ENCODE results near the gene GFI1B.
"Not testable (repeated sequence)": the region's sequence is repeated elsewhere in the genome, so short reads cannot be mapped to it uniquely, and the experiment has no call there.

GFI1B gene

DNA sequence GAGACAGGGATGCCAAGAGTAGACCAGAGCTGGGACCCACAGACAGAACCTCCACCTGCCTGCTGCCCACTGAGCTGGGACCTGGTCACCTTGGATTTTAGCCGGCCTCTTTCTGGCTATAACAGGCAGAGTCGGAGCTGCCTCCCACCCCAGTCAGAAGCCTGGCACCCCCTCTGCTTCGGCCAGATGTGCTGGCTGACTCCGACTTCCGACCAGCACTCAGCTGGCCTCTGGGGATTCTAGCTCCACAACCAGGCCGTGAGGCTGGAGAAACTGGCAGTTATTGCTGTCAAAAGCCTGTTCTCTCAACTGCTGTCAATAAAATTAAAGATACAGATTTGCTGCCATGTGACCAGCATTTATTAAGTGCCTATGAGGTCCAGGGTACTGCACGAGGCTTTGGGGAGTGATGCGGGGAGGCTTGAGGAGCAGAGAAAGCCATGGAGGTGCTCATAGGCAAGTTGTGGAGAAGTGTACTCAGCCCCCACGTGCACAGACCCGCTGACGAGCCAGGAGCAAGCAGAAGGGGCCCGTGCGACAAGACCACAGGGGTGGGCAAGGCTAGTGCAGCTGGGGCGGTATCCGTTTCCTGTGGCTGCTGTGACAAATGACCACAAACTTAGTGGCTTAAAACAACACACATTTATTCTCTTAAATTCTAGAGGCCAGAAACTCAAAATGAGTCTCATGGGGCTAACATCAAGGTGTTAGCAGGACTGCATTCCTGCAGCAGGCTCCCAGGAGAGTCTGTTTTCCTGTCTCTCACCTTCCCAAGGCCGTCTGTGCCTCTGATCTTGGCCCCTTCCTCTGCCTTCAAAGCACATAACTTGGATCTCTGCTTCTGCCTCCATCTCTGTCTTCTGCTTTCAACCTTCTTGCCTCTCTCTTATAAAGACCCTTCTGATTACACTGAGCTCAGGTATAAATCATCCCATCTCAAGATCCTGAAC lies 13.1 kb downstream of the GFI1B start:
- Histone ChIP-seq H3K27ac (peak overlapping the region in 9 of 11 experiments; percentile 21 to 73 (median 57); a peak in 17 of 22 replicates), H4K20me1 (peaks cover 0 to 25% (median 0%) of the 10 kb centered on the region in 11 experiments; a peak in 4 of 22 replicates), H3K9me3 (replicated peaks in 1 of 11) (no peaks in the 10 kb centered on the region), H3K9ac (peak overlapping the region in 10 of 11 experiments; percentile 3 to 68 (median 50); a peak in 18 of 22 replicates), H3K4me2 (peak overlapping the region; percentile 63 to 93 (median 91)), H3K27me3 (peaks cover 0 to 28% (median 3%) of the 10 kb centered on the region in 11 experiments; a peak in 7 of 22 replicates), H3K36me3 (no peaks in the 10 kb centered on the region), H3K4me1 (peaks cover 58 to 100% (median 93%) of the 10 kb centered on the region in 10 experiments), H3K4me3 (peak overlapping the region in 6 of 10 experiments; percentile 0 to 42 (median 20); a peak in 6 of 20 replicates)
- TF ChIP-seq Cebpa-rat (IDR thresholded peaks at IDR 0.05) = no peak

DNA sequence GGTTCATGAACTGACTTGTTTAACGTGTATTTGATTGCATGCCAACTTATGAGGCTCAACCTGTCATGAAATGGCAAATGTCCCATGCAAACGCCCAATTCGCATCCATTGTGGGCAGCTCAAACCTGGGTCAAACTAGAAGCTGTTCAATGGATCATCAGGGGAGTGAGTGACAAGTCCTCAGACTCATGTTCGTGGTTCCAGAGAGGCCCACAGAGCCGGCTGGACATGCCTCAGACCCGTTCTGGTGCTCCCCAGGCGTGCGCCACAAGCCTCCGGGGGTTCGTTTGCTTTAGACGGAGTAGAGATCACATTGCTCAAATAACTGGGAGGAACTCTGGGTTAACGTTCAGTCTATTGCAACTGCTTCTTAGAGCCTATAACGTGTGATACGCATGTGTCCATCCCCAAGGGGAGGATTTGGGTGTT lies 15.0 kb downstream of the GFI1B start:
- peaks cover 0 to 19% (median 0%) of the 10 kb centered on the region in 11 experiments; a peak in 2 of 22 replicates for H3K27me3 ChIP-seq
- H3K4me1 ChIP-seq = peaks cover 51 to 93% (median 83%) of the 10 kb centered on the region in 10 experiments
- 0 out of 22 replicates have a peak overlapping the region, but pooled peaks of 1 of the 11 experiments have one; percentile 1 for H3K27ac ChIP-seq
- no peaks in the 10 kb centered on the region for H3K36me3 ChIP-seq
- no peak overlapping the region for H3K4me3 ChIP-seq
- H3K9ac ChIP-seq = peak overlapping the region in 1 of 11 experiments; percentile 6; a peak in 1 of 22 replicates
- H3K4me2 ChIP-seq = peak overlapping the region; percentile 82 to 93 (median 92)
- H4K20me1 ChIP-seq = peaks cover 0 to 16% (median 0%) of the 10 kb centered on the region in 11 experiments; a peak in 3 of 22 replicates
- no peaks in the 10 kb centered on the region for H3K9me3 ChIP-seq (replicated peaks in 1 of 11)
- no peak for TF ChIP-seq Cebpa-rat (IDR thresholded peaks at IDR 0.05)

DNA sequence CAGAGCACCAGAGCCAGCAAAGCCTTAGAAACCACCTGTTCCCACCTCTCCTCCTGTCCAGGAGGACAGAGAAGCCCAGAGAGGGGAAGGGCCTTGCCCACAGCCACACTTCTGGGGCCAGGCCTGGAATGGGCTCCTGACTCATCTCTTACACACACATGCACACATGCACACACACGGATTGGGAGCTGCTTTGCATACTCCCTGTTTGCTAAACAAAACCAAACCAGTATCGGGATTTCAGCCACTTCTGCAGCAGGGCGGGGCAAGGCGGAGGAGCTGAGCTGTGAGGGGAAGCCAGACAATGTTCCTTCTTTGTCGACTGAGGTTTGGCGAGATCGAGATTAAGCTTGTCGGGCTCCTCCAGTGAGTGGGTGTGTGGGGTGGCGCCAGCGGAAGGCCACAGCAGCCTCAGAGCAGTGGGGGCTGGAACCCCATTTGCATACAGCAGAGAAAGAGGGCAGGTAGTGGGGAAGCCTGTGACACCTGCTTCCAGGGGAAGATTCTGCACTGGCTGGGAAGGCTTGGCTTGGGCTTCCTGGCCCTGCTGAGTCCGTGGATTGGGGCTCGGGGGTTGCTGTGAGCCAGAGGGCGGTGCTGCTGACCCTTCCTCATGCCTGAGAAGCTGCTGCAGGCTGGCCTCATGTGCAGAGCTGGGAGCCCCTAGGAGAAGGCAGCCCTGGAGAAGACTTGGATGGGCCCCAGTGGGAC lies 16.1 kb downstream of the GFI1B start:
- no peak for TF ChIP-seq Cebpa-rat (IDR thresholded peaks at IDR 0.05)
- peak overlapping the region; percentile 82 to 93 (median 92) for H3K4me2 ChIP-seq
- H3K27ac ChIP-seq = 0 out of 22 replicates have a peak overlapping the region, but pooled peaks of 1 of the 11 experiments have one; percentile 10
- H3K27me3 ChIP-seq = peaks cover 0 to 22% (median 0%) of the 10 kb centered on the region in 11 experiments; a peak in 3 of 22 replicates
- H3K9ac ChIP-seq = peak overlapping the region in 4 of 11 experiments; percentile 1 to 29 (median 12); a peak in 2 of 22 replicates
- 0 out of 20 replicates have a peak overlapping the region, but pooled peaks of 1 of the 10 experiments have one; percentile 14 for H3K4me3 ChIP-seq
- no peaks in the 10 kb centered on the region for H3K9me3 ChIP-seq (replicated peaks in 1 of 11)
- H3K4me1 ChIP-seq = peaks cover 51 to 93% (median 86%) of the 10 kb centered on the region in 10 experiments
- H3K36me3 ChIP-seq = no peaks in the 10 kb centered on the region
- peaks cover 0 to 16% (median 0%) of the 10 kb centered on the region in 11 experiments; a peak in 3 of 22 replicates for H4K20me1 ChIP-seq

DNA sequence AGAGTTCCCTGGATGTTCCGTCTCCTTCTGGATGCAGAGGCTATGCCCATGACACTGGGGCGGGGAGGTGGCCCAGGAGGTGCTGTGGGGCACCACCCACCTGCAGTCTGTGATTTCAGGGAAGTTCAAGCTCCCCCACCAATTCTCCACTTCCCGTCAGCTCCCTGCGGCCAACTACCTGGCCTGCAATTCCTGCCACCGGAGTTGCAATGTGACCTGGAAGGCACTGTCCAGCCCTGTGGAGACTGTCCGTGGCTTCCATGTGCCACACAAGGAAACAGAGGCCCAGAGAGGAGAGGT lies 16.6 kb downstream of the GFI1B start:
- TF ChIP-seq Cebpa-rat (IDR thresholded peaks at IDR 0.05) = no peak
- Histone ChIP-seq H3K27me3 (peaks cover 0 to 27% (median 0%) of the 10 kb centered on the region in 11 experiments; a peak in 6 of 22 replicates), H3K4me2 (peak overlapping the region; percentile 82 to 93 (median 92)), H3K4me1 (peaks cover 51 to 93% (median 86%) of the 10 kb centered on the region in 10 experiments), H3K27ac (no peak overlapping the region), H3K9ac (0 out of 22 replicates have a peak overlapping the region, but pooled peaks of 1 of the 11 experiments have one; percentile 19), H3K9me3 (replicated peaks in 1 of 11) (no peaks in the 10 kb centered on the region), H4K20me1 (peaks cover 0 to 16% (median 0%) of the 10 kb centered on the region in 11 experiments; a peak in 3 of 22 replicates), H3K4me3 (no peak overlapping the region), H3K36me3 (no peaks in the 10 kb centered on the region)

DNA sequence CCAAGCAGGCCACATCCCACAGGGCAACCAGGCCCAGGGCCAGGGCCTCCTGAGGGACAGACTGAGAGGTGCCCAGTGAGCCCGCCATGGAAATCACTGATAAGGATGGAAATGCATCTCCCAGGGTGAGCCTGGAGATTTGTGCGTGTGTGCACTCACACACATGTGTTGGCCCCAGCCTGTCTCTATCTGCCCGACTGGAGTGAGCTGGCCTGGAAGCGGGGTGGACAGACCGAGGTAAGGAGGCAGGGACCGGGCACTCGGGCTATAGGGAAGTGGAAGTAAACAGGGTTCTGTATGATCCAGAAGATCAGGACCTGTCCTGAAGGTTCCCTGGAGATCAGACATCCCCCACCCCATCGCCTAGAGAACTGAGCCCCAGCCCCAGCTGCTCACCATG lies 17.4 kb downstream of the GFI1B start:
- peaks cover 51 to 90% (median 84%) of the 10 kb centered on the region in 10 experiments for H3K4me1 ChIP-seq
- peak overlapping the region; percentile 78 to 93 (median 89) for H3K4me2 ChIP-seq
- peaks cover 0 to 24% (median 0%) of the 10 kb centered on the region in 11 experiments; a peak in 6 of 22 replicates for H3K27me3 ChIP-seq
- no peaks in the 10 kb centered on the region for H3K9me3 ChIP-seq (replicated peaks in 1 of 11)
- peak overlapping the region in 2 of 11 experiments; percentile 37 to 60; a peak in 2 of 22 replicates for H3K9ac ChIP-seq
- H3K36me3 ChIP-seq = no peaks in the 10 kb centered on the region
- 0 out of 22 replicates have a peak overlapping the region, but pooled peaks of 1 of the 11 experiments have one; percentile 5 for H3K27ac ChIP-seq
- H3K4me3 ChIP-seq = no peak overlapping the region
- peaks cover 0 to 16% (median 0%) of the 10 kb centered on the region in 11 experiments; a peak in 3 of 22 replicates for H4K20me1 ChIP-seq
- no peak for TF ChIP-seq Cebpa-rat (IDR thresholded peaks at IDR 0.05)

DNA sequence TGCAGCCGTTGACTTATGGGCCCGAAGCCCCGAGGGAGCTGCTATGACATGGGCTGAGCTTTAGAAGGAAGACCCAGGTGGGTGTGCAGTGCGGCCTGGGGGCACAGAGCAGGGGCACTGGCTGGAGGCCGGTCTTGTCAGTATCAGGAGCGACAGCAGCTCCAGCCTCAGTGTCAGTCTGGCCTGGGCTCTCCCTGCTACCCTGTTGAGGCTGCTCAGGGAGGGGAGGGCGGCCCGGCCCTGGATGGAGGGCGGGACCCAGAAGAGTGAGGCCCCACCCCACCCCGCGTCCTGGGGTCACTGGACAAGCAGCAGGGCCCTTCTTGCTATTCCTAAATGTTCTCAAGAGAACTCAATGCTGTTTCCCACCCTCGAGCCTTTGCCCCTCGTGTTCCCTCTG lies 18.0 kb downstream of the GFI1B start:
- Histone ChIP-seq H3K4me2 (peak overlapping the region; percentile 78 to 93 (median 89)), H3K9ac (peak overlapping the region in 3 of 11 experiments; percentile 33 to 60 (median 37); a peak in 6 of 22 replicates), H3K4me1 (peaks cover 46 to 85% (median 80%) of the 10 kb centered on the region in 10 experiments), H3K27me3 (peaks cover 0 to 18% (median 0%) of the 10 kb centered on the region in 11 experiments; a peak in 6 of 22 replicates), H3K4me3 (no peak overlapping the region), H3K9me3 (replicated peaks in 1 of 11) (no peaks in the 10 kb centered on the region), H3K36me3 (no peaks in the 10 kb centered on the region), H4K20me1 (peaks cover 0 to 16% (median 0%) of the 10 kb centered on the region in 11 experiments; a peak in 3 of 22 replicates), H3K27ac (0 out of 22 replicates have a peak overlapping the region, but pooled peaks of 1 of the 11 experiments have one; percentile 5)
- no peak for TF ChIP-seq Cebpa-rat (IDR thresholded peaks at IDR 0.05)

DNA sequence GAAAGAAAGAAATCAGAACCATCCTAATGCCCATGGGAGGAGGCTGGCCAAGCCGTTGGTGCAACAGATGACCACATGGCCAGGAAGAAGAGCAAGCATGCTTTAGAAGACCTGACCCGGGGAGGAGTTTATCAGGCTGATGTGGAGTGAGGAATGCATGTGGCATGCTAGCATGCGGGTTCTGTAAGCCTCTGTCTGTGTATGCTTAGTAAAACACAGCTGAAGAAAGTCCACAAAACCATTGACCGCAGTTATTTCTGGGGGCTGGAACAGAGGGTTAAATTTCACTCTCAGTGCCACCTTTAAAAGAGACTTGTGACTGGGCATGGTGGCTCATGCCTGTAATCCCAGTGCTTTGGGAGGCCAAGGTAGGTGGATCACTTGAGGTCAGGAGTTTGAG lies 19.1 kb downstream of the GFI1B start:
- Histone ChIP-seq H4K20me1 (peaks cover 0 to 16% (median 0%) of the 10 kb centered on the region in 11 experiments; a peak in 3 of 22 replicates), H3K27me3 (peaks cover 0 to 18% (median 0%) of the 10 kb centered on the region in 11 experiments; a peak in 5 of 22 replicates), H3K36me3 (no peaks in the 10 kb centered on the region), H3K4me3 (no peak overlapping the region), H3K9ac (no peak overlapping the region), H3K4me2 (peak overlapping the region in 2 of 11 experiments; percentile 11 to 93; a peak in 1 of 22 replicates), H3K4me1 (peaks cover 40 to 84% (median 80%) of the 10 kb centered on the region in 10 experiments), H3K27ac (no peak overlapping the region), H3K9me3 (replicated peaks in 1 of 11) (no peaks in the 10 kb centered on the region)
- TF ChIP-seq Cebpa-rat (IDR thresholded peaks at IDR 0.05) = no peak

DNA sequence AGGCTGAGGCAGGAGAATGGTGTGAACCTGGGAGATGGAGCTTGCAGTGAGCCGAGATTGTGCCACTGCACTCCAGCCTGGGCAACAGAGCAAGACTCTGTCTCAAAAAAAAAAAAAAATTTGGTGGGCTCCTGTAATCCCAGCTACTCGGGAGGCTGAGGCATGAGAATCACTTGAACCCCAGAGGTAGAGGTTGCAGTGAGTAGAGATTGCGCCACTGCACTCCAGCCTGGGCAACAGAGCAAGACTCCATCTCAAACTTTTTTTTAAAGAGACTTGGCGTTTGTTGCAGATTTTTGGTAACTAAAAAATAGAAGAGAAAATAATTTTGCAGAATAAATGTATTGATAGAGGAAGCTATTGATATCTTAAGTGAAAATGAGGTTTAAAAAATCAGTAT lies 19.7 kb downstream of the GFI1B start:
- H4K20me1 ChIP-seq = peaks cover 0 to 16% (median 0%) of the 10 kb centered on the region in 11 experiments; a peak in 5 of 22 replicates
- not testable (repeated sequence) for H3K9ac ChIP-seq; H3K9me3 ChIP-seq (replicated peaks in 1 of 11); H3K27ac ChIP-seq; H3K36me3 ChIP-seq; H3K4me3 ChIP-seq
- peaks cover 0 to 17% (median 0%) of the 10 kb centered on the region in 11 experiments; a peak in 5 of 22 replicates for H3K27me3 ChIP-seq
- peaks cover 46 to 84% (median 80%) of the 10 kb centered on the region in 10 experiments for H3K4me1 ChIP-seq
- H3K4me2 ChIP-seq = peak overlapping the region in 5 of 11 experiments; percentile 30 to 49 (median 41); a peak in 5 of 22 replicates

All from BLaER1 treated with 17β-estradiol and CSF1 and Interleukin-3, amounts not matched to agents 10 nM and 100 nM (cell line).